Natural killer cell (primary cell): ENCODE measurements around the gene NRIP3. TPM values are rescaled to one million over a fixed set of nuclear protein-coding genes. Genes with fewer than 3 reads are reported as not detected.

Experiments
- ATAC-seq, 3 donors: fragments of 150-1000 bp in 2 of 3; fragments of 200-7000 bp in 1 of 3; cut with Tn5 transposase; 1 replicate in 1 of 3; 2 replicates in 2 of 3; pipeline ENCODE4 v1.10.0; 2021; ENCODE audit warnings: mild to moderate bottlenecking in 2 of 3, moderate library complexity in 2 of 3
- DNase-seq, 2 donors: peaks; one replicate each; pipeline versions ENCODE4 v3.0.0 to v3.0.0-alpha.2; 2013 to 2021; ENCODE audit warnings: mixed read lengths in 1 of 2
- H3K27ac ChIP-seq: one replicate; pipeline ENCODE4 v1.5.1; 2013; ENCODE audit warnings: mild to moderate bottlenecking, low read length
- H3K27me3 ChIP-seq: one replicate; pipeline ENCODE4 v1.6.1; 2013; ENCODE audit warnings: low read length; ENCODE audit not compliant: control insufficient read depth, insufficient read depth
- H3K36me3 ChIP-seq: one replicate; pipeline ENCODE4 v1.6.1; 2013; ENCODE audit warnings: low read length; ENCODE audit not compliant: control insufficient read depth, insufficient read depth
- H3K4me1 ChIP-seq: one replicate; pipeline ENCODE4 v1.6.1; 2013; ENCODE audit warnings: low read length; ENCODE audit not compliant: control insufficient read depth, insufficient read depth
- H3K4me3 ChIP-seq: one replicate; pipeline ENCODE4 v1.5.1; 2013; ENCODE audit warnings: low read length
- H3K9me3 ChIP-seq: one replicate; pipeline ENCODE4 v1.6.1; 2013; ENCODE audit warnings: low read length; ENCODE audit not compliant: control insufficient read depth, insufficient read depth
- H3K27ac Mint-ChIP-seq, 2 donors: one replicate each; pipeline ENCODE4 v1.8.0; 2022; ENCODE audit warnings: mild to moderate bottlenecking in 2 of 2, mixed read lengths in 2 of 2, moderate library complexity in 1 of 2
- H3K27me3 Mint-ChIP-seq, 2 donors: one replicate each; pipeline ENCODE4 v1.8.0; 2022; ENCODE audit warnings: low read depth in 2 of 2, mixed read lengths in 2 of 2
- H3K36me3 Mint-ChIP-seq: one replicate; pipeline ENCODE4 v1.8.0; 2022; ENCODE audit warnings: mixed read lengths
- H3K4me1 Mint-ChIP-seq, 2 donors: one replicate each; pipeline ENCODE4 v1.8.0; 2022; ENCODE audit warnings: mixed read lengths in 2 of 2
- H3K4me3 Mint-ChIP-seq: one replicate; pipeline ENCODE4 v1.8.0; 2022; ENCODE audit warnings: mild to moderate bottlenecking, moderate library complexity, mixed read lengths
- H3K9me3 Mint-ChIP-seq, 2 donors: one replicate each; pipeline ENCODE4 v1.8.0; 2022; ENCODE audit warnings: mixed read lengths in 2 of 2
- CTCF ChIP-seq: fragments of 200-600 bp; IDR thresholded peaks from one replicate; pipeline ENCODE4 v1.8.0; 2022; ENCODE audit warnings: antibody characterized with exemption
- WGBS: methylation state at CpG from one replicate; pipeline ENCODE4 v1.1.7; 2013; ENCODE audit warnings: missing lambda C conversion rate; ENCODE audit not compliant: insufficient coverage; 5-methylcytosine and 5-hydroxymethylcytosine counted together
- intact Hi-C: fragments of 100-400 bp; cut with micrococcal nuclease; formaldehyde crosslinking; loops from one replicate; pipeline ENCODE4 v1.14.2; 2022
- total RNA-seq, 4 donors: library from RNA; stranded (reverse); fragments of 120-200 nt in 1 of 4; gene quantifications; one replicate each; pipeline versions ENCODE4 v1.2.3 to v1.2.4, GENCODE V29; 2013 to 2022

NRIP3 gene
- total RNA-seq, 3 donors from 2014 or later (not counting 1 experiment from before 2014, with no cell fraction given), result 2.3 to 6.1 (median 4.6) TPM

GRCh38 chr11:9047964-9048523, 44.2 kb upstream of the NRIP3 start:
- H3K4me1 ChIP-seq, result no peaks in the 10 kb centered on the region
- no peaks in the 10 kb centered on the region for H3K4me1 Mint-ChIP-seq
- WGBS, result 89% methylated on average over 9 of the region's 9 CpGs
- no peak overlapping the region for H3K4me3 Mint-ChIP-seq
- H3K9me3 ChIP-seq, result no peaks in the 10 kb centered on the region
- no peak for TF ChIP-seq CTCF
- H3K9me3 Mint-ChIP-seq, result no peaks in the 10 kb centered on the region
- DNase-seq, result no peak
- intact Hi-C loops, result no loop called here
- H3K27me3 ChIP-seq, result no peaks in the 10 kb centered on the region
- no peak overlapping the region for H3K4me3 ChIP-seq
- no peak for ATAC-seq
- no peaks in the 10 kb centered on the region for H3K36me3 ChIP-seq
- no peaks in the 10 kb centered on the region for H3K36me3 Mint-ChIP-seq
- no peak overlapping the region for H3K27ac Mint-ChIP-seq
- no peak overlapping the region for H3K27ac ChIP-seq
- peaks cover 0 to 5% of the 10 kb centered on the region in 2 donors for H3K27me3 Mint-ChIP-seq

- H3K27ac ChIP-seq, result no peak overlapping the region
Measured at GRCh38 chr11:9046481-9046880, 42.7 kb upstream of the NRIP3 start.

GRCh38 chr11:9042488-9042887, 38.7 kb upstream of the NRIP3 start:
- no CpG with 5 or more reads among the region's 1 CpG for WGBS
- no peaks in the 10 kb centered on the region for H3K27me3 ChIP-seq
- Mint-ChIP-seq H3K27me3 (peaks cover 5 to 7% of the 10 kb centered on the region in 2 donors), H3K9me3 (no peaks in the 10 kb centered on the region), H3K36me3 (no peaks in the 10 kb centered on the region), H3K4me3 (no peak overlapping the region), H3K27ac (no peak overlapping the region), H3K4me1 (no peaks in the 10 kb centered on the region)
- no peak overlapping the region for H3K27ac ChIP-seq
- no peaks in the 10 kb centered on the region for H3K36me3 ChIP-seq
- no peak for ATAC-seq
- H3K9me3 ChIP-seq, result no peaks in the 10 kb centered on the region
- H3K4me3 ChIP-seq, result no peak overlapping the region
- no peak for TF ChIP-seq CTCF
- H3K4me1 ChIP-seq, result no peaks in the 10 kb centered on the region
- DNase-seq, result no peak
- intact Hi-C loops, result no loop called here

More at GRCh38 chr11:9046481-9046880, 42.7 kb upstream of the NRIP3 start:
- ATAC-seq (no peak), DNase-seq (no peak)
- intact Hi-C loops, result no loop called here
- TF ChIP-seq CTCF, result no peak
- Mint-ChIP-seq H3K9me3 (no peaks in the 10 kb centered on the region), H3K27ac (no peak overlapping the region), H3K27me3 (peaks cover 0 to 5% of the 10 kb centered on the region in 2 donors), H3K4me1 (no peaks in the 10 kb centered on the region), H3K36me3 (no peaks in the 10 kb centered on the region), H3K4me3 (no peak overlapping the region)
- Histone ChIP-seq H3K27me3 (no peaks in the 10 kb centered on the region), H3K4me1 (no peaks in the 10 kb centered on the region), H3K9me3 (no peaks in the 10 kb centered on the region), H3K4me3 (no peak overlapping the region), H3K36me3 (no peaks in the 10 kb centered on the region)
- 69% methylated on average over 4 of the region's 4 CpGs for WGBS

- no peak overlapping the region for H3K4me3 ChIP-seq
- intact Hi-C loops, result no loop called here
- TF ChIP-seq CTCF, result no peak
- ATAC-seq (no peak), DNase-seq (no peak)
- Mint-ChIP-seq H3K4me3 (no peak overlapping the region), H3K36me3 (no peaks in the 10 kb centered on the region), H3K4me1 (no peaks in the 10 kb centered on the region), H3K27me3 (peaks cover 5 to 7% of the 10 kb centered on the region in 2 donors), H3K9me3 (no peaks in the 10 kb centered on the region), H3K27ac (no peak overlapping the region)
- no peaks in the 10 kb centered on the region for H3K36me3 ChIP-seq
- H3K27me3 ChIP-seq, result no peaks in the 10 kb centered on the region
- H3K4me1 ChIP-seq, result no peaks in the 10 kb centered on the region
- no peaks in the 10 kb centered on the region for H3K9me3 ChIP-seq
- WGBS, result 100% methylated on average over 2 of the region's 2 CpGs
- no peak overlapping the region for H3K27ac ChIP-seq
Measured at GRCh38 chr11:9041747-9042146, 37.9 kb upstream of the NRIP3 start.
